Measurements from ENCODE around the gene LRP5. TPM values are rescaled to one million over a fixed set of nuclear protein-coding genes. Genes with fewer than 3 reads are reported as not detected.

The LRP5 gene
- total RNA-seq, 2 experiments from 2014 or later, result 2.0 to 2.9 TPM

- ChIA-PET CTCF (no interaction called here), POLR2A (no interaction called here)
- H3K27me3 Mint-ChIP-seq, result no peaks in the 10 kb centered on the region
- Histone ChIP-seq H3K4me1 (ENCODE audit: insufficient read depth, low read length) (peaks cover 12% of the 10 kb centered on the region), H3K36me3 (ENCODE audit: insufficient read depth, low read length) (no peaks in the 10 kb centered on the region), H3K27me3 (ENCODE audit: control insufficient read depth in 1 of 2, insufficient read depth in 2 of 2, low read length in 2 of 2) (no peaks in the 10 kb centered on the region), H3K9me3 (ENCODE audit: control insufficient read depth in 1 of 2, insufficient read depth in 1 of 2, low read length in 2 of 2) (peaks cover 0 to 8% of the 10 kb centered on the region in 2 experiments), H3K4me3 (ENCODE audit: low read length) (no peak overlapping the region), H3K27ac (ENCODE audit: low read depth in 1 of 2, low read length in 2 of 2) (no peak overlapping the region)
- no peaks in the 10 kb centered on the region for H3K36me3 Mint-ChIP-seq (ENCODE audit: low read depth)
- peak; percentile 97 for TF ChIP-seq CTCF (IDR thresholded peaks at IDR 0.05)
- ATAC-seq (ENCODE audit: poor library complexity) (peak; percentile 52), DNase-seq (peak; percentile 43 to 74 (median 54))
- H3K4me1 Mint-ChIP-seq (ENCODE audit: low read depth), result peaks cover 11% of the 10 kb centered on the region
- H3K9me3 Mint-ChIP-seq, result no peaks in the 10 kb centered on the region
- no peak overlapping the region for H3K27ac Mint-ChIP-seq
- intact Hi-C loops (cut with DNase I, micrococcal nuclease), result loop anchor here (1.0 to 5.0 kb wide), 3 partner anchors 87 to 127 kb away; no protein-coding TSS in a partner anchor
- H3K4me3 Mint-ChIP-seq, result no peak overlapping the region
These were observed 71.6 kb downstream of the LRP5 start for GRCh38 chr11:68383976-68384501.

- ATAC-seq (ENCODE audit: poor library complexity) (no peak), DNase-seq (no peak)
- Mint-ChIP-seq H3K9me3 (no peaks in the 10 kb centered on the region), H3K4me1 (ENCODE audit: low read depth) (peaks cover 11% of the 10 kb centered on the region), H3K36me3 (ENCODE audit: low read depth) (no peaks in the 10 kb centered on the region), H3K27me3 (no peaks in the 10 kb centered on the region), H3K27ac (no peak overlapping the region), H3K4me3 (no peak overlapping the region)
- no peak for TF ChIP-seq CTCF (IDR thresholded peaks at IDR 0.05)
- CTCF ChIA-PET, result no interaction called here
- H3K27ac ChIP-seq (ENCODE audit: low read depth in 1 of 2, low read length in 2 of 2), result no peak overlapping the region
- H3K4me3 ChIP-seq (ENCODE audit: low read length), result no peak overlapping the region
- intact Hi-C loops (cut with DNase I, micrococcal nuclease), result loop anchor here (1.0 to 5.0 kb wide), 3 partner anchors 87 to 127 kb away; no protein-coding TSS in a partner anchor
- POLR2A ChIA-PET, result no interaction called here
- H3K27me3 ChIP-seq (ENCODE audit: control insufficient read depth in 1 of 2, insufficient read depth in 2 of 2, low read length in 2 of 2), result no peaks in the 10 kb centered on the region
- peaks cover 0 to 10% of the 10 kb centered on the region in 2 experiments for H3K9me3 ChIP-seq (ENCODE audit: control insufficient read depth in 1 of 2, insufficient read depth in 1 of 2, low read length in 2 of 2)
- peaks cover 12% of the 10 kb centered on the region for H3K4me1 ChIP-seq (ENCODE audit: insufficient read depth, low read length)
- no peaks in the 10 kb centered on the region for H3K36me3 ChIP-seq (ENCODE audit: insufficient read depth, low read length)
These were observed 72.2 kb downstream of the LRP5 start for GRCh38 chr11:68384530-68385081.

- Mint-ChIP-seq H3K4me3 (no peak overlapping the region), H3K27me3 (no peaks in the 10 kb centered on the region), H3K4me1 (ENCODE audit: low read depth) (peaks cover 9% of the 10 kb centered on the region), H3K9me3 (no peaks in the 10 kb centered on the region), H3K27ac (no peak overlapping the region), H3K36me3 (ENCODE audit: low read depth) (no peaks in the 10 kb centered on the region)
- Histone ChIP-seq H3K36me3 (ENCODE audit: insufficient read depth, low read length) (no peaks in the 10 kb centered on the region), H3K27ac (ENCODE audit: low read depth in 1 of 2, low read length in 2 of 2) (no peak overlapping the region), H3K4me3 (ENCODE audit: low read length) (no peak overlapping the region), H3K27me3 (ENCODE audit: control insufficient read depth in 1 of 2, insufficient read depth in 2 of 2, low read length in 2 of 2) (no peaks in the 10 kb centered on the region), H3K9me3 (ENCODE audit: control insufficient read depth in 1 of 2, insufficient read depth in 1 of 2, low read length in 2 of 2) (peaks cover 0 to 14% of the 10 kb centered on the region in 2 experiments), H3K4me1 (ENCODE audit: insufficient read depth, low read length) (peaks cover 11% of the 10 kb centered on the region)
- TF ChIP-seq CTCF (IDR thresholded peaks at IDR 0.05), result no peak
- ATAC-seq (ENCODE audit: poor library complexity) (no peak), DNase-seq (no peak)
- intact Hi-C loops (cut with DNase I, micrococcal nuclease), result no loop called here
- ChIA-PET POLR2A (no interaction called here), CTCF (no interaction called here)
These were observed 72.7 kb downstream of the LRP5 start for GRCh38 chr11:68385128-68385527.
